Pancreas (tissue), 10 donors: Measurements from ENCODE around the gene TCF7L2. TPM values are rescaled to one million over a fixed set of nuclear protein-coding genes. Genes with fewer than 3 reads are reported as not detected.

Experiments used
- ATAC-seq, 4 donors: fragments of 200-7000 bp; cut with Tn5 transposase; one replicate each; pipeline versions ENCODE4 v1.8.0 to v1.9.1; 2020; ENCODE audit warnings: mild to moderate bottlenecking in 4 of 4, moderate library complexity in 4 of 4
- DNase-seq, 6 donors: peaks; one replicate each; pipeline ENCODE4 v3.0.0-alpha.2; 2020
- FAIRE-seq: peaks from 2 replicates; lab custom pipeline; 2012; peaks lifted over from hg19 to GRCh38; lab: Jason Lieb, UNC
- H3K27ac ChIP-seq, 4 donors: fragments of 200-600 bp; sonication (generic); 1 replicate in 3 of 4; 2 replicates in 1 of 4; pipeline versions ENCODE4 v1.5.0 to v1.8.0; 2020
- H3K27me3 ChIP-seq, 4 donors: fragments of 200-600 bp; one replicate each; pipeline ENCODE4 v1.8.0; 2021
- H3K36me3 ChIP-seq, 3 donors: fragments of 200-600 bp; sonication (generic) in 1 of 3; one replicate each; pipeline versions ENCODE4 v1.5.0 to v1.8.0; 2020 to 2021
- H3K4me1 ChIP-seq, 3 donors: fragments of 200-600 bp; one replicate each; pipeline ENCODE4 v1.8.0; 2021
- H3K4me3 ChIP-seq, 4 donors: fragments of 200-600 bp; sonication (generic) in 2 of 4; one replicate each; pipeline versions ENCODE4 v1.5.0 to v1.8.0; 2020 to 2021
- H3K9me3 ChIP-seq, 4 donors: fragments of 200-600 bp; one replicate each; pipeline ENCODE4 v1.8.0; 2021
- WGBS, 2 donors: extraction: QIAGEN DNeasy Blood & Tissue Kit; methylation state at CpG; one replicate each; pipeline ENCODE4 v1.1.7; 2013; 5-methylcytosine and 5-hydroxymethylcytosine counted together
- intact Hi-C, 3 donors: fragments of 100-400 bp; cut with DNase I; formaldehyde crosslinking; loops; one replicate each; pipeline versions ENCODE4 v1.11.1 to v1.14.2; 2022
- polyA plus RNA-seq, 2 donors: library from polyadenylated mRNA; stranded (reverse); fragments of 200-250 nt; gene quantifications; one replicate each; pipeline ENCODE4 v1.2.3, GENCODE V29; 2013
- total RNA-seq, 6 donors: library from RNA; stranded (reverse); fragmentation: NEBNext Ultra II Directional in 4 of 6; extraction: Animal tissue kit (Norgen Biotek cat#: 25700) in 4 of 6; gene quantifications; one replicate each; pipeline versions ENCODE4 v1.2.1 to v1.2.4, GENCODE V29; 2021 to 2023
- TF ChIP-seq, protein P1 (sequence below), 4 donors: fragments of 200-600 bp; sonication (generic) in 3 of 4; IDR thresholded peaks; one replicate each; pipeline versions ENCODE4 v1.5.0 to v1.8.0; 2021; ENCODE audit warnings: antibody characterized with exemption in 4 of 4
- donor health status: healthy with polysubstance abuse.
- donor health status: DM: no; HTN: no; CAD: no; lungs with moderate emphysema.
- donor health status: DM: no; HTN: no; CAD: no.
- donor health status: control.
- donor health status: control.
- donor health status: Bipolar disorder and iron deficiency.
- donor health status: DM: yes; HTN: yes; CAD: no.
- donor health status: DM: no; HTN: no; CAD: no.
- donor health status: DM: no; HTN: no; CAD: no.
- donor health status: DM: yes; HTN: yes; CAD: no.

TCF7L2 gene
- total and polyA plus RNA-seq, 8 donors = 7.9 to 22.3 (median 11.6) TPM

- DNase-seq (no peak), FAIRE-seq (no peak), ATAC-seq (no peak)
- intact Hi-C loops = no loop called here
- 94 to 97% methylated on average over 6 of the region's 6 CpGs for WGBS, 2 donors
- H3K4me3 ChIP-seq = no peak overlapping the region
- TF ChIP-seq, protein P1, sequence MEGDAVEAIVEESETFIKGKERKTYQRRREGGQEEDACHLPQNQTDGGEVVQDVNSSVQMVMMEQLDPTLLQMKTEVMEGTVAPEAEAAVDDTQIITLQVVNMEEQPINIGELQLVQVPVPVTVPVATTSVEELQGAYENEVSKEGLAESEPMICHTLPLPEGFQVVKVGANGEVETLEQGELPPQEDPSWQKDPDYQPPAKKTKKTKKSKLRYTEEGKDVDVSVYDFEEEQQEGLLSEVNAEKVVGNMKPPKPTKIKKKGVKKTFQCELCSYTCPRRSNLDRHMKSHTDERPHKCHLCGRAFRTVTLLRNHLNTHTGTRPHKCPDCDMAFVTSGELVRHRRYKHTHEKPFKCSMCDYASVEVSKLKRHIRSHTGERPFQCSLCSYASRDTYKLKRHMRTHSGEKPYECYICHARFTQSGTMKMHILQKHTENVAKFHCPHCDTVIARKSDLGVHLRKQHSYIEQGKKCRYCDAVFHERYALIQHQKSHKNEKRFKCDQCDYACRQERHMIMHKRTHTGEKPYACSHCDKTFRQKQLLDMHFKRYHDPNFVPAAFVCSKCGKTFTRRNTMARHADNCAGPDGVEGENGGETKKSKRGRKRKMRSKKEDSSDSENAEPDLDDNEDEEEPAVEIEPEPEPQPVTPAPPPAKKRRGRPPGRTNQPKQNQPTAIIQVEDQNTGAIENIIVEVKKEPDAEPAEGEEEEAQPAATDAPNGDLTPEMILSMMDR (IDR thresholded peaks at IDR 0.05) = no peak
- no peaks in the 10 kb centered on the region for H3K9me3 ChIP-seq
- no peaks in the 10 kb centered on the region for H3K27me3 ChIP-seq
- H3K27ac ChIP-seq = no peak overlapping the region
- no peaks in the 10 kb centered on the region for H3K4me1 ChIP-seq
- peaks cover 0 to 26% (median 0%) of the 10 kb centered on the region in 3 donors for H3K36me3 ChIP-seq
These were observed 211.0 kb downstream of the TCF7L2 start for GRCh38 chr10:113161066-113161465.

DNA sequence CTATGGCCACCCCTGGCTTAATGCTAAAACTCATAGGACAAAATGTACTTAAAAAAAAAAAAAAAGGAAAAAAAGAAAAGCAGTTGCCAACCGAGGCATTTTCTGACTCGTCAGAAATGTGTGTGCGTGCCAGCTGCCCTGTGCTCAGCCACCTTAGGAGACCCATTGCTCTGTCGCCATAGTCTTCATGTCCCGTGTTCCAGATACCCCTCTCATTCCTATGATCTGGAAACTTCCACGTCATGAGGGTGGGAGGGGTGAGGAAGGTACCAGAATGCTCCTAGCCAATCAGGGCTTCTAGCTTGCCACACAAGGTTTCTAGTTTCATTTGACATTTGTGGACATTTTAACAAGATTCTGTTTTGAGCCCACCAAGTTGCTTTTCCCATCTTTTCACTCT lies 212.9 kb downstream of the TCF7L2 start:
- WGBS, 2 donors = 82 to 86% methylated on average over 6 of the region's 6 CpGs
- H3K4me3 ChIP-seq = no peak overlapping the region
- H3K36me3 ChIP-seq = peaks cover 0 to 17% (median 0%) of the 10 kb centered on the region in 3 donors
- H3K27ac ChIP-seq = no peak overlapping the region
- TF ChIP-seq, protein P1 (IDR thresholded peaks at IDR 0.05) = no peak
- ATAC-seq (no peak), DNase-seq (no peak), FAIRE-seq (no peak)
- H3K9me3 ChIP-seq = no peaks in the 10 kb centered on the region
- intact Hi-C loops = no loop called here
- H3K27me3 ChIP-seq = no peaks in the 10 kb centered on the region
- H3K4me1 ChIP-seq = no peaks in the 10 kb centered on the region

DNA sequence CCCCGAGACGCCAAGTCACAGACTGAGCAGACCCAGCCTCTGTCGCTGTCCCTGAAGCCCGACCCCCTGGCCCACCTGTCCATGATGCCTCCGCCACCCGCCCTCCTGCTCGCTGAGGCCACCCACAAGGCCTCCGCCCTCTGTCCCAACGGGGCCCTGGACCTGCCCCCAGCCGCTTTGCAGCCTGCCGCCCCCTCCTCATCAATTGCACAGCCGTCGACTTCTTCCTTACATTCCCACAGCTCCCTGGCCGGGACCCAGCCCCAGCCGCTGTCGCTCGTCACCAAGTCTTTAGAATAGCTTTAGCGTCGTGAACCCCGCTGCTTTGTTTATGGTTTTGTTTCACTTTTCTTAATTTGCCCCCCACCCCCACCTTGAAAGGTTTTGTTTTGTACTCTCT lies 215.6 kb downstream of the TCF7L2 start:
- Histone ChIP-seq H3K27ac (no peak overlapping the region), H3K9me3 (no peaks in the 10 kb centered on the region), H3K4me1 (no peaks in the 10 kb centered on the region), H3K36me3 (peaks cover 0 to 7% (median 0%) of the 10 kb centered on the region in 3 donors), H3K27me3 (no peaks in the 10 kb centered on the region), H3K4me3 (no peak overlapping the region)
- FAIRE-seq (no peak), ATAC-seq (no peak), DNase-seq (no peak)
- intact Hi-C loops = no loop called here
- TF ChIP-seq, protein P1 (IDR thresholded peaks at IDR 0.05) = no peak
- WGBS, 2 donors = 92 to 93% methylated on average over 20 of the region's 20 CpGs

DNA sequence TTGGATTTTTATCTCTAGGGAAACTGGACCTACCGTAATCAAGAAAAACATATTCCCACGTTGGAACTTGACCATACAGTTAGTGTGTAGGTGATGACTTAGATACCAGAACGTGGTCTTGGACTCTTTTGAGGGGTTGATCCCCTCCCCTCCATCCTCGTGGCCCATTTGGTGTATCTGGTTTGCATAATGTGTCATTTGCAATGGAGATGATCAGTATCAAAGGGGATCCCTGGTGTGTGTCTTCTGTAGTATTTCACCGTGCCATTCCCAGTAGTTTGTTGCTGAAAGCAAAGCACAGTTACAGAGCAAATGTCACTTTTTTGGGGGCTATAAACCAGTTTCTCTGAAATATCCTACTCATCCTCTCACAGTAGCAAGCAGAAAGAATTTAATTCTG lies 217.7 kb downstream of the TCF7L2 start:
- no peak overlapping the region for H3K27ac ChIP-seq
- H3K4me1 ChIP-seq = no peaks in the 10 kb centered on the region
- WGBS, 2 donors = 84 to 88% methylated on average over 5 of the region's 5 CpGs
- DNase-seq (no peak), ATAC-seq (no peak), FAIRE-seq (no peak)
- intact Hi-C loops = no loop called here
- no peaks in the 10 kb centered on the region for H3K36me3 ChIP-seq
- H3K9me3 ChIP-seq = no peaks in the 10 kb centered on the region
- H3K27me3 ChIP-seq = no peaks in the 10 kb centered on the region
- H3K4me3 ChIP-seq = no peak overlapping the region
- TF ChIP-seq, protein P1 (IDR thresholded peaks at IDR 0.05) = no peak

DNA sequence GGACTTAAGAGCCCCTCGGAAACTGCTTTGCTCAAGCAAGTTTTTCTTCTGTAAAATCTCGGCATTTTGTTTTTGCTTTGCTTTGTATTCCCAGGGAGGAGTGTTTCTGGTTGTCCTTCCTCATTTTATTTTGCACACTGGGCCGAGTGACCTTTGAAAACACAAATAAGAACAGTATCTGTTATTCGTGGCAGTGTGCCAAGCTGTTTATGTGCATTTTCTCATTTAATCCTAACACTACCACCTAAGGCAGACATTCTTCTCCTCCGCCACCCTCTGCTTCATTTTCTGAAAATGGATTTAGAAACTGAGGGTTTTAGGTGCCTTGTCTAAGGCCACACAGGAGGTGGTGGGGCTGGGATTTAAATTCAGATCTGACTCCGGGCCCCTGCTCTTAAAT lies 218.5 kb downstream of the TCF7L2 start:
- no peak overlapping the region for H3K27ac ChIP-seq
- no peak for DNase-seq
- H3K27me3 ChIP-seq = no peaks in the 10 kb centered on the region
- H3K9me3 ChIP-seq = no peaks in the 10 kb centered on the region
- 72 to 80% methylated on average over 6 of the region's 6 CpGs for WGBS, 2 donors
- no peak overlapping the region for H3K4me3 ChIP-seq
- intact Hi-C loops = no loop called here
- no peak for FAIRE-seq
- H3K36me3 ChIP-seq = no peaks in the 10 kb centered on the region
- H3K4me1 ChIP-seq = no peaks in the 10 kb centered on the region
- TF ChIP-seq, protein P1 (IDR thresholded peaks at IDR 0.05) = no peak
- no peak for ATAC-seq
